ENCODE measurements around the gene TMA7B.

DNA sequence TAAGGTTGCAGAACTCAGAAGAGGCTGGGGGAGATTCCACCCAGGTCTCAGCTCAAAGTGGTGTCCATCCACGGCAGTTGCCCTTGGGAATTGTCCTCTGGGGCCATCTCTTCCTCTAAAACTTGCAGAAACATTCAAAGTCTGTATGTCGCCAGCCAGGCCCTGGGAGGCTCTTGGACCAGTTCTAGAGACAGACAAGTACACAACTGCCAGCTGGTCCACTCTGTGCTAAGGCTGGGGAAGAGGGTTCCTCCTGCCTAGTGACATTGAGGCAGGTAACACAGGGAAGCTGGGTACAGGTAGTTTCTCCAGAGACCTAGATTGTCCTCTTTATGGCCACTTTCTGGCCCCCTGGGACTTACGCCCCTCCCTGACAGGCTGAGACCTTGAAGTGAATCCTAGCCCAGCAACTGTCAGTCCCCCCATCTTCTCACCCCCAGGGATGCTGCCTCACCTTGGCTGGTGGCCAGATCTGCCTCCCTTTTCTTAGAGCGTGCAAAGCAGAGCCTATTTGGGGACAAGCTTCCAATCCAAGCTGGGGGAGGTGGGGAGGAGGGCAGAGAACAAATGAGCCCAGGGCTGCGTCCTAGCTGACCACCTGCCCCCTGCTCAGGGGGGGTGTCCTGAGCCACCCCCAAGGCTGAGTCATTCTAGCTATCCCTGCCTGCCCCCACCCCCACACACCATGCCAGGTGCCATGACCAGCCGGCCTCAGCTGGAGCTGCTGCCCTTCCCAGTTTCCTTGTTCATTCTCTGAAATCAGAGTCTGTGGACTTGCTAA is 42.9 kb downstream of the TMA7B start:
- TF ChIP-seq GATA2 (IDR thresholded peaks at IDR 0.05; ENCODE audit: low read depth, low read length) (no peak), GATA3 (IDR thresholded peaks at IDR 0.05; ENCODE audit: low read depth, low read length) (no peak)

Measured in SH-SY5Y (cell line).